Testis (tissue), 3 donors: ENCODE measurements around the gene CTNNA2. TPM values are rescaled to one million over a fixed set of nuclear protein-coding genes. Genes with fewer than 3 reads are reported as not detected.

Source experiments
- DNase-seq: peaks from one replicate; pipeline ENCODE4 v3.0.0-alpha.2; 2019
- H3K27ac ChIP-seq, 2 donors: fragments of 200-600 bp; sonication (generic); one replicate each; pipeline ENCODE4 v1.5.1; 2019
- H3K27me3 ChIP-seq: fragments of 200-600 bp; sonication (generic); one replicate; pipeline ENCODE4 v1.5.1; 2019
- H3K36me3 ChIP-seq: fragments of 200-600 bp; sonication (generic); one replicate; pipeline ENCODE4 v1.5.1; 2017; ENCODE audit warnings: low read depth; ENCODE audit errors: missing control alignments
- H3K4me1 ChIP-seq: fragments of 200-600 bp; sonication (generic); one replicate; pipeline ENCODE4 v1.5.1; 2019
- H3K4me3 ChIP-seq, 2 donors: fragments of 200-600 bp; sonication (generic); one replicate each; pipeline ENCODE4 v1.5.1; 2017 to 2019
- H3K9me3 ChIP-seq: fragments of 200-600 bp; sonication (generic); one replicate; pipeline ENCODE4 v1.5.1; 2017
- POLR2A ChIP-seq: fragments of 450-650 bp; IDR thresholded peaks from one replicate; pipeline ENCODE4 v1.6.1; 2017; ENCODE audit warnings: antibody characterized with exemption, mild to moderate bottlenecking, moderate library complexity
- WGBS, 2 donors: methylation state at CpG; one replicate each; pipeline ENCODE4 v1.1.5; 2018; 5-methylcytosine and 5-hydroxymethylcytosine counted together
- intact Hi-C: fragments of 100-400 bp; cut with DNase I; formaldehyde crosslinking; loops from one replicate; pipeline ENCODE4 v1.15.1; 2023; ENCODE audit warnings: low total_unique reads
- microRNA-seq, 2 donors: library from miRNA; unstranded; fragments of <30 nt; microRNA quantifications; one replicate each; pipeline ENCODE4, GENCODE V29; 2016; ENCODE audit warnings: borderline number of aligned reads in 2 of 2, borderline replicate concordance in 1 of 2
- polyA plus RNA-seq: library from polyadenylated mRNA; stranded (reverse); fragments of 350-450 nt; fragmentation: Illumina TruSeq; extraction: RNeasy Lipid Tissue Mini Kit (QIAGEN cat#74804); gene quantifications from one replicate; pipeline ENCODE4 v1.2.3, GENCODE V29; 2014; ENCODE audit warnings: low read depth, low replicate concordance; ENCODE audit not compliant: insufficient read depth
- small RNA-seq, 2 donors: library from RNA; depleted of rRNA; stranded (forward); fragments of <200 nt; gene quantifications; one replicate each; pipeline ENCODE3, GENCODE V24; 2016
- total RNA-seq, 2 donors: library from RNA; depleted of rRNA; stranded (reverse); fragments of >200 nt; gene quantifications; one replicate each; pipeline ENCODE4 v1.2.3, GENCODE V29; 2016
- TF ChIP-seq, protein P1 (sequence below), 3 experiments: fragments of 450-650 bp in 2 of 3; fragments of 200-600 bp in 1 of 3; sonication (generic) in 1 of 3; IDR thresholded peaks; one replicate each; pipeline ENCODE4 v1.5.1; 2016 to 2019; ENCODE audit warnings: antibody characterized with exemption in 3 of 3, mild to moderate bottlenecking in 2 of 3, moderate library complexity in 1 of 3

The CTNNA2 gene
- total and polyA plus RNA-seq, 3 donors from 2014 or later: 36.8 to 44.5 (median 43.4) TPM

GRCh38 chr2:80670763-80671162, 1157.9 kb downstream of the CTNNA2 start:
- 41 to 43% methylated on average over 4 of the region's 4 CpGs for WGBS, 2 donors
- no peaks in the 10 kb centered on the region for H3K27me3 ChIP-seq
- intact Hi-C loops: no loop called here
- H3K27ac ChIP-seq: no peak overlapping the region
- DNase-seq: no peak
- TF ChIP-seq, protein P1, sequence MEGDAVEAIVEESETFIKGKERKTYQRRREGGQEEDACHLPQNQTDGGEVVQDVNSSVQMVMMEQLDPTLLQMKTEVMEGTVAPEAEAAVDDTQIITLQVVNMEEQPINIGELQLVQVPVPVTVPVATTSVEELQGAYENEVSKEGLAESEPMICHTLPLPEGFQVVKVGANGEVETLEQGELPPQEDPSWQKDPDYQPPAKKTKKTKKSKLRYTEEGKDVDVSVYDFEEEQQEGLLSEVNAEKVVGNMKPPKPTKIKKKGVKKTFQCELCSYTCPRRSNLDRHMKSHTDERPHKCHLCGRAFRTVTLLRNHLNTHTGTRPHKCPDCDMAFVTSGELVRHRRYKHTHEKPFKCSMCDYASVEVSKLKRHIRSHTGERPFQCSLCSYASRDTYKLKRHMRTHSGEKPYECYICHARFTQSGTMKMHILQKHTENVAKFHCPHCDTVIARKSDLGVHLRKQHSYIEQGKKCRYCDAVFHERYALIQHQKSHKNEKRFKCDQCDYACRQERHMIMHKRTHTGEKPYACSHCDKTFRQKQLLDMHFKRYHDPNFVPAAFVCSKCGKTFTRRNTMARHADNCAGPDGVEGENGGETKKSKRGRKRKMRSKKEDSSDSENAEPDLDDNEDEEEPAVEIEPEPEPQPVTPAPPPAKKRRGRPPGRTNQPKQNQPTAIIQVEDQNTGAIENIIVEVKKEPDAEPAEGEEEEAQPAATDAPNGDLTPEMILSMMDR (IDR thresholded peaks at IDR 0.05): no peak
- no peak for TF ChIP-seq POLR2A
- no peaks in the 10 kb centered on the region for H3K4me1 ChIP-seq
- no peaks in the 10 kb centered on the region for H3K36me3 ChIP-seq
- H3K4me3 ChIP-seq: no peak overlapping the region
- H3K9me3 ChIP-seq: no peaks in the 10 kb centered on the region

DNA sequence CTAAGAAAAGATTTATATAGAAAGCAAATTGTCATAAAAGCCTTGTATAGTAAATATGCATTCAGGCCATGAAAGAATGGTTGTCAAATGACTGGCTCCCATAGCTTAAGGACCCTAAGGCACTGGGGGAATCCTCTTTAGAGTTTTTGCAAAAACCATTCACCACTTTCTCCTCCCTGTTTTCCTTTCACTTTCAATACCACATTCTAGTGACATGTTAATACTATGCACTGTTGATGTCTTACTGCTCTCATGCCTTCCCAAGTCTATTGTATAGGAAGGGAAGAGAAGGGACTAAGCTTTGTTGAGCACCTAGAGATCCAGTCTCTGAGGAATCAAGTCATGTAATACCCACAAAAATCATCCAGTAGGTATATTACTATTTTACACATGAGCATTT, 1174.7 kb downstream of the CTNNA2 start:
- Histone ChIP-seq H3K4me1 (no peaks in the 10 kb centered on the region), H3K4me3 (no peak overlapping the region), H3K9me3 (no peaks in the 10 kb centered on the region), H3K36me3 (no peaks in the 10 kb centered on the region), H3K27ac (no peak overlapping the region), H3K27me3 (no peaks in the 10 kb centered on the region)
- intact Hi-C loops: no loop called here
- DNase-seq: no peak
- TF ChIP-seq POLR2A: no peak
- TF ChIP-seq, protein P1 (IDR thresholded peaks at IDR 0.05): no peak

DNA sequence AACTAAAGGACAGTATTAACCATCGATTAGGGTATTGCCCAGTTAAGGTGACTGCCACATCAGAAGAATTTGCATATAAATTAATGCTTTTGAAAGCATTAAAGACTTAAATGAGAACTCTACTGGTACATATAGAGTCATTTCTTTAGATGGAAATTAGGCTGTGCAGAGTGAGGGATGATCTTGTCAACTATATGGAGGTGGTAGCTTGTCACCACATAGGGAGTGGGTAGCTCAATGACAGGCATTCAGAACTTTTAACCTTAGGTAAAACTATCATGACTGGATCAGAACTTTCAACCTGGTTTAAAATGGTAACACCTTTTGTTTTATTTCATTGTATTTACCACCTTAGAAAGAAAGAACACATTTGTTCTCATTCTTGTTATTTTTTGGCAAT, 1176.3 kb downstream of the CTNNA2 start:
- no peaks in the 10 kb centered on the region for H3K27me3 ChIP-seq
- intact Hi-C loops: no loop called here
- no peaks in the 10 kb centered on the region for H3K4me1 ChIP-seq
- no peaks in the 10 kb centered on the region for H3K36me3 ChIP-seq
- no peak overlapping the region for H3K4me3 ChIP-seq
- TF ChIP-seq, protein P1 (IDR thresholded peaks at IDR 0.05): no peak
- no peak for TF ChIP-seq POLR2A
- H3K27ac ChIP-seq: no peak overlapping the region
- WGBS, 2 donors: 87 to 88% methylated on average over 1 of the region's 1 CpG
- no peak for DNase-seq
- no peaks in the 10 kb centered on the region for H3K9me3 ChIP-seq

Small RNAs within 50 kb of the gene (microRNA-seq; reads per million reads assigned to microRNA genes)
- 0 reads per million in 2 donors for gene MIR4264
- 0 reads per million in 2 donors for gene MIR8080

Small RNAs within 50 kb of the gene (small RNA-seq; reads per million reads assigned to genes)
- gene MIR4264 (0 reads per million in 2 donors), gene MIR8080 (0 reads per million in 2 donors), gene RNU6-561P (0 reads per million in 2 donors)
